ENCODE data around the gene AQP6.

Gene AQP6

DNA sequence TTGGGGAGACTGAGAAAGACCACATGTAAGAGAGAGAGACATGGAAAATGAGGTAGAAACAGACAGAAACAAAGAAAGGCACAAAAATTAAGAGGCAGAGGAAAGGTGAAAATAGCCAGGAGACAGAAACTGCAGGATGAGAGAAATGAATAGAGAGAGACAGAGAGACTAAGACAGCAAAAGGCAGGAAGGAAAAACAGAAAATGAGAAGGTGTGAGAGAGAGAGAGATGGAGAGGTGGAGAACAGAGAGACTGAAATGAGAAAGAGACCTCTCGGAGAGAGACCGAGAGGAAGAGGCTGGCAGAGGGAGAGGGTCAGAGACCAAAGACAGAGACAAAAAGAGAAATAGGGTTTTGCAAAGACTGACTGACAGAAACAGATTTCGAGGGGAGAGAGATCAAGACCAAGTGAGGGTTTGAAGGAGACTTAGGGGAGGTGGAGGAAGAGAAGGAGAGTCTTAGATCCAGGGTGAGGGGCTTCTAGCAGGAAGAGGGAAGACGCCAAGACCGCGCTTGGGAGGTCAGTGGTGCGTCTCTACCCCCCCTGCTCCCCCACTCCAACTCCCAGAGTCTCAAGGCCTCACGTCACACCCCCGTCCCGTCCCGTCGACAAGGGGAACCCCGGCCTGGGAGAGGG is 12.2 kb upstream of the AQP6 start:
- peaks cover 96 to 100% (median 100%) of the 10 kb centered on the region in 11 experiments for H3K27me3 ChIP-seq
- H3K9me3 ChIP-seq (replicated peaks in 1 of 11) = no peaks in the 10 kb centered on the region
- H3K27ac ChIP-seq = no peak overlapping the region
- peaks cover 21 to 67% (median 42%) of the 10 kb centered on the region in 10 experiments for H3K4me1 ChIP-seq
- H4K20me1 ChIP-seq = peaks cover 0 to 61% (median 3%) of the 10 kb centered on the region in 11 experiments; a peak in 8 of 22 replicates
- H3K36me3 ChIP-seq = no peaks in the 10 kb centered on the region
- peak overlapping the region in 4 of 11 experiments; percentile 20 to 54 (median 36); a peak in 3 of 22 replicates for H3K9ac ChIP-seq
- TF ChIP-seq Cebpa-rat (IDR thresholded peaks at IDR 0.05) = no peak
- H3K4me3 ChIP-seq = peak overlapping the region; percentile 41 to 67 (median 53); a peak in 17 of 20 replicates
- peak overlapping the region; percentile 76 to 95 (median 86) for H3K4me2 ChIP-seq

DNA sequence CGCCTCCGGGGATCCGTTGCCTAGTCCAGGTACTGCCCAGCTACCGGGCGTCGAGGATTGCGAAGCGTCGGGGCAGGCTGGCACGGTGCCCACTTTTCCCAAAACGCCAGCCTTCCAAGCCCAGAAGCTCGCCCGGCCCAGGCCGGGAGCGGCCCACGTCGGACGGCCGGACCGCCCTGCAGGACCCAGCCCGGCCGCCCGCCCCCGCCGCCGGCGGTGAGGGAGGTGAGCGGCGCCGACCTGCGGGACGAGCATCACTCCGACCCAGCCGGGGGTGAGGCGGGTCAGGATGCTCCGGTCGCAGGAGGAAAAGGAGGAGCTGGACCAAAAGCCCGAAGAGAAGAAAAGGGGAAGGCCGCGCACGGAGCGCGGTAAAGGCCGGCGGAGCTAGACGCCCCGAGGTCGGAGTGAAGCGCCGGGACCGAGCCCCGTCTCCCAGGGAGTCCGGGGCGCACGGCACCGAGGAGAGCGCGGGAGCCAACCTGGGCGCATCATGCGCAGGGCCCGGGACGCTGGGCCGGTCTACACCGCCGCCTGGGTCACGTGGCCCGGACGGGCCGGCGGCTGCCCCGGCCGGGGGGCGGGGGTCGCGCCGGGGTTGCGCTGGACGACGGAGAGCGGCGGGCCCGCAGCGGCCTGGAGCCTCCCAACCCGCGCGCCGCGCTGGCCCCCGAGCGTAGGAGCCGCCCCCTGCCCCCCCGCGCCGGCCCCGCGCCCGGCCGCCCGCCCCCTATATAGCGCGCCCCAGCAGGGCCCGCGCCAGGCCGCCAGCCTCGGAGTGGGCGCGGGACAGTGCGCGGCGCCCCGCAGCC is 11.4 kb upstream of the AQP6 start, which contains the start of gene AQP5:
Gene AQP5 (plus strand): TSS at position 762 of the 812 bp plus-strand sequence. CDS start 146 bp downstream, outside the sequence.
- peak within 1 kb of the TSS; percentile 76 to 95 (median 86) for H3K4me2 ChIP-seq
- H3K9me3 ChIP-seq (replicated peaks in 1 of 11) = no peaks in the 10 kb centered on the region
- no peak within 1 kb of the TSS for H3K27ac ChIP-seq
- H3K9ac ChIP-seq = peak within 1 kb of the TSS in 7 of 11 experiments; percentile 20 to 54 (median 45); a peak in 8 of 22 replicates
- no peaks in the 10 kb centered on the region for H3K36me3 ChIP-seq
- H3K4me1 ChIP-seq = peaks cover 14 to 62% (median 35%) of the 10 kb centered on the region in 10 experiments
- no peak for TF ChIP-seq Cebpa-rat (IDR thresholded peaks at IDR 0.05)
- peaks cover 0 to 54% (median 0%) of the 10 kb centered on the region in 11 experiments; a peak in 7 of 22 replicates for H4K20me1 ChIP-seq
- peaks cover 92 to 100% (median 99%) of the 10 kb centered on the region in 11 experiments for H3K27me3 ChIP-seq
- H3K4me3 ChIP-seq = peak within 1 kb of the TSS; percentile 41 to 67 (median 53)

DNA sequence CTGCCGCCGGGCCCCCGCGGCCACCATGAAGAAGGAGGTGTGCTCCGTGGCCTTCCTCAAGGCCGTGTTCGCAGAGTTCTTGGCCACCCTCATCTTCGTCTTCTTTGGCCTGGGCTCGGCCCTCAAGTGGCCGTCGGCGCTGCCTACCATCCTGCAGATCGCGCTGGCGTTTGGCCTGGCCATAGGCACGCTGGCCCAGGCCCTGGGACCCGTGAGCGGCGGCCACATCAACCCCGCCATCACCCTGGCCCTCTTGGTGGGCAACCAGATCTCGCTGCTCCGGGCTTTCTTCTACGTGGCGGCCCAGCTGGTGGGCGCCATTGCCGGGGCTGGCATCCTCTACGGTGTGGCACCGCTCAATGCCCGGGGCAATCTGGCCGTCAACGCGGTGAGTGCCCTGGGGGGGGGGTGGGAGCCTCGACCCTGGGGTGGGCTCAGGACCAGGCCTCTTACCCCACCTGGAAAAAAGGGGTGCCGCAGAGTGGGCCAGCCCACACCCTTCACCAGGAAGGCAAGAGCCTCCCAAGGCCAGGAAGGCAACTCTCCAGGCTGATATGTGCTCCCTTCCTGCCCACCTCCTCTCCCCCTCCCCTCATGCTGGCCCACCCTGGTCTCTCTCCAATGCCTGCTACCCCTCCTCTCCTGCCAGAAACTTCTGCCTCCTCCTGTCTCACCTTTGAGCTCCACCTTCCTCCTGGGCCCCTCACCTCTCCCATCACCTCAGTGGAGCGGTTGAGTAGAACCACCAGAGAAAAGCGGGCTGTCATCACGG is 10.6 kb upstream of the AQP6 start:
- peaks cover 83 to 97% (median 94%) of the 10 kb centered on the region in 11 experiments for H3K27me3 ChIP-seq
- H3K9me3 ChIP-seq (replicated peaks in 1 of 11) = no peaks in the 10 kb centered on the region
- peak overlapping the region; percentile 76 to 95 (median 86); a peak in 16 of 22 replicates for H3K4me2 ChIP-seq
- no peak overlapping the region for H3K9ac ChIP-seq
- no peaks in the 10 kb centered on the region for H3K36me3 ChIP-seq
- H3K4me1 ChIP-seq = peaks cover 9 to 55% (median 33%) of the 10 kb centered on the region in 10 experiments; a peak in 18 of 20 replicates
- no peak overlapping the region for H3K27ac ChIP-seq
- H4K20me1 ChIP-seq = peaks cover 0 to 45% (median 0%) of the 10 kb centered on the region in 11 experiments; a peak in 7 of 22 replicates
- H3K4me3 ChIP-seq = peak overlapping the region in 5 of 10 experiments; percentile 50 to 67 (median 59); a peak in 5 of 20 replicates
- TF ChIP-seq Cebpa-rat (IDR thresholded peaks at IDR 0.05) = no peak

DNA sequence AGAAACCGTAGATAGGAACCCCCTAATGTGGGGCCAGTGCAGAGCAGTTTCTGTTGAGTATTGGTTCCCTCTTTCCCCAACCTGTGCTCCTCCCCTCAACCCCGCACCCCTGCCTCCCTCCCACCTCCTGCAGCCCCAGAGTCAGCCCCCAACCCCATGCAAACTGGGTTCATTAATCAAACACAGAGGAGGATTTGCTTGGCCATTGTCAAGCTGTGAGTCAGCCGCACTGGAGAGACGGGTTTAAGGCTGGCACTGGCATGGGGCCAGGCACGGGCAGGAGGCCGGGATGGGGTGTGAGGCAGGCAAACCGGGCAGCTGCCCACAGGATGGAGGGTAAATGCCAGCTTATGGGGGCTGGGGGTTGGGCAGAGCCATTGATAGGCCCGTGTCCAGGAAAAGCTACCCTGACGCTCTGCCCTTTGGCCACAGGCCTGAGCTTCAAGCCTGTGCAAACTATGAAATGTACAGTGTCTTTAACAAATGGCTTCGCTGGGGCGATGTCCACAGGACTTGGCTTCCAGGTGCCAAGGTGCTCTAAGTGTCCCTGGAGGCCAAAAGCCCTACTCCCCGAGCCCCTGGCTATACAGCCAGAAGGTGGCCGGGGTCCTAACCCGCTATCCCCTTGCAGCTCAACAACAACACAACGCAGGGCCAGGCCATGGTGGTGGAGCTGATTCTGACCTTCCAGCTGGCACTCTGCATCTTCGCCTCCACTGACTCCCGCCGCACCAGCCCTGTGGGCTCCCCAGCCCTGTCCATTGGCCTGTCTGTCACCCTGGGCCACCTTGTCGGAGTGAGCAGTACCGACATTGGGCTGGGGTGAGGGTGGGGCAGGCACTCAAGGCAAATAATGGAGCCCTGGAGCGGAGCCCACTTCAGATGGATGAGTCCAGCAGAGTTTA is 9.6 kb upstream of the AQP6 start:
- Histone ChIP-seq H3K4me2 (no peak overlapping the region), H3K9me3 (replicated peaks in 1 of 11) (no peaks in the 10 kb centered on the region), H4K20me1 (peaks cover 0 to 42% (median 0%) of the 10 kb centered on the region in 11 experiments; a peak in 7 of 22 replicates), H3K36me3 (no peaks in the 10 kb centered on the region), H3K4me1 (peaks cover 14 to 59% (median 41%) of the 10 kb centered on the region in 10 experiments; a peak in 18 of 20 replicates), H3K27me3 (peaks cover 74 to 94% (median 87%) of the 10 kb centered on the region in 11 experiments), H3K4me3 (no peak overlapping the region), H3K27ac (no peak overlapping the region), H3K9ac (no peak overlapping the region)
- no peak for TF ChIP-seq Cebpa-rat (IDR thresholded peaks at IDR 0.05)

DNA sequence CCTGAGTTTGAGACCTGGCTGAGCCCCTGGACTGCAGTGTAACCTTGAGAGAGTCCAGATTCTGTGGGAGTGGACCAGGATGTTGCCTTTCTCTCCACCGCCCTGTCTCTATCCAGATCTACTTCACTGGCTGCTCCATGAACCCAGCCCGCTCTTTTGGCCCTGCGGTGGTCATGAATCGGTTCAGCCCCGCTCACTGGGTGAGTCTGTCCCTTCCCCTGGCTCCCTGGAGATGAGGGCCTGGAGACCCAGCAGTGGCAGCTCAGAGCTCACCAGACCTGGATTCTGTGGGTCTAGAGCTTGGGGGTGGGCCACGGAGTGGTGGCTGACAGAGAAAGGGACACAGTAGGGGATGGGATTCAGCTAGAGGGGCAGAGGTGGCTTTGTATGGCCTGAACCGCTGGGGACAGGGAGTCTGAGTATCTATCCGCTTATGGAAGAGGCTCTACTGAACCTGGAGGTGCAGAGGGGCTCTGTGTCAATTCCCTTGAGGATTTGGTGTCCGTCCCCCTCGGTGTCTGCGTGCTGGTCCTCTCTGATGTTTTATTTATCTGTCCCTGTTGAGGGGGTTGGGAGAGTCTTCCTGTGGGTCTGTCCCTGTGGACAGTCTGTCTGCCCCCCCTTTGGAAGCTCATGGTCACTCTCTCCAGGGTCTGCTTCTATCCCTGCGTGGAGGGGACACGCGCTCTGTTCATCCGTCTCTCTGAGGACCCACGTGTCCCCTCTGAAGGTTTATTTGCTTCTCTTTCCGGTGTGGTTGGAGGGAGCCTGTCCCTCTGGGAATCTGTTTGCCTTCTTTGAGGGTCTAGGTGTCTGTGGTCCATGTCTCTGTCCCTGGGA is 8.6 kb upstream of the AQP6 start:
- Histone ChIP-seq H3K27ac (no peak overlapping the region), H3K9me3 (replicated peaks in 1 of 11) (no peaks in the 10 kb centered on the region), H3K36me3 (no peaks in the 10 kb centered on the region), H3K4me2 (peak overlapping the region in 7 of 11 experiments; percentile 21 to 54 (median 31); a peak in 12 of 22 replicates), H3K27me3 (peaks cover 63 to 89% (median 76%) of the 10 kb centered on the region in 11 experiments), H3K9ac (no peak overlapping the region), H3K4me1 (peaks cover 19 to 54% (median 46%) of the 10 kb centered on the region in 10 experiments; a peak in 19 of 20 replicates), H3K4me3 (no peak overlapping the region), H4K20me1 (peaks cover 0 to 33% (median 0%) of the 10 kb centered on the region in 11 experiments; a peak in 7 of 22 replicates)
- TF ChIP-seq Cebpa-rat (IDR thresholded peaks at IDR 0.05) = no peak

DNA sequence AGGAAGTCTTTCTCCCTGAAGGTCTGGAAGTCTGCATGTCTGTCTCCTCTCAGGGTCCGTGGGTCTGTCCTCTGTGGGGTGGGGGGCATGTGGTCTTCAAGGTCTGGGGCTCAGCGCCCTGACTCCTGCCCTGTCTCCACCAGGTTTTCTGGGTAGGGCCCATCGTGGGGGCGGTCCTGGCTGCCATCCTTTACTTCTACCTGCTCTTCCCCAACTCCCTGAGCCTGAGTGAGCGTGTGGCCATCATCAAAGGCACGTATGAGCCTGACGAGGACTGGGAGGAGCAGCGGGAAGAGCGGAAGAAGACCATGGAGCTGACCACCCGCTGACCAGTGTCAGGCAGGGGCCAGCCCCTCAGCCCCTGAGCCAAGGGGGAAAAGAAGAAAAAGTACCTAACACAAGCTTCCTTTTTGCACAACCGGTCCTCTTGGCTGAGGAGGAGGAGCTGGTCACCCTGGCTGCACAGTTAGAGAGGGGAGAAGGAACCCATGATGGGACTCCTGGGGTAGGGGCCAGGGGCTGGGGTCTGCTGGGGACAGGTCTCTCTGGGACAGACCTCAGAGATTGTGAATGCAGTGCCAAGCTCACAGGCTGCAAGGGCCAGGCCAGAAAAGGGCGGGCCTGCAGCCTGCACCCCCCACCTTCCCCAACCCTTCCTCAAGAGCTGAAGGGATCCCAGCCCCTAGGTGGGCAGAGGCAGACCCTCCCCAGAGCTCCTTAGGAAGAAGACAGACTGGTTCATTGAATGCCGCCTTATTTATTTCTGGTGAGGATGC is 7.7 kb upstream of the AQP6 start:
- no peak overlapping the region for H3K27ac ChIP-seq
- no peaks in the 10 kb centered on the region for H3K36me3 ChIP-seq
- peak overlapping the region in 7 of 11 experiments; percentile 21 to 54 (median 31); a peak in 12 of 22 replicates for H3K4me2 ChIP-seq
- H3K4me3 ChIP-seq = no peak overlapping the region
- peaks cover 55 to 81% (median 68%) of the 10 kb centered on the region in 11 experiments for H3K27me3 ChIP-seq
- TF ChIP-seq Cebpa-rat (IDR thresholded peaks at IDR 0.05) = no peak
- peaks cover 0 to 30% (median 0%) of the 10 kb centered on the region in 11 experiments; a peak in 7 of 22 replicates for H4K20me1 ChIP-seq
- no peak overlapping the region for H3K9ac ChIP-seq
- H3K9me3 ChIP-seq (replicated peaks in 1 of 11) = no peaks in the 10 kb centered on the region
- peaks cover 27 to 54% (median 46%) of the 10 kb centered on the region in 10 experiments for H3K4me1 ChIP-seq

Data from BLaER1 treated with 17β-estradiol and CSF1 and Interleukin-3, amounts not matched to agents 10 nM and 100 nM (cell line).